Kasumi-1 (cell line): ENCODE measurements around the gene EHD3.
"Not testable (repeated sequence)": the region's sequence is repeated elsewhere in the genome, so short reads cannot be mapped to it uniquely, and the experiment has no call there.

Experiments
- DNase-seq, 2 experiments: peaks; one replicate each; lab custom pipeline; 2025; lab: John Stamatoyannopoulos, UW

EHD3 gene

GRCh38 chr2:31256611-31257382 lies 22.8 kb downstream of the EHD3 start:
- DNase-seq, result no peak

GRCh38 chr2:31258351-31258750 lies 24.4 kb downstream of the EHD3 start:
- DNase-seq, result no peak

DNA sequence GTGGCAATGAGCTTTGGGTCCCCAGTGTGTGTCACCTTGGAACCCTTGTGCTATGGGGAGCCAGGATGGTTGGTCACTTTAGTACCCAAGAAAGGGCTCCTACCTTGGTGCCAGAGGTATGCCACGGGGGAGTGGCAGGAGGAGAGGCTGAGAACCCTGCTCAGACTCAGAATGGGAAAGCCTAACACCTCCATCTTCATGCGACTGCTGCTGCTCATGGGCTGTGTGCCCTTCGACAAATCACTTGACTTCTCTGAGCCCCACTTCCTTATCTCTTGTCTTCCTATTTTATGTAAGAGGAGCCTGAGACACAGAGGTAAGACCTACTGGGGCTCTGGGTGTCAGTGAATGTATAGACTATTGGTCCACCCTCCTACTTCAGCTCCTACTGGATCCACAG lies 25.1 kb downstream of the EHD3 start:
- DNase-seq, result no peak

DNA sequence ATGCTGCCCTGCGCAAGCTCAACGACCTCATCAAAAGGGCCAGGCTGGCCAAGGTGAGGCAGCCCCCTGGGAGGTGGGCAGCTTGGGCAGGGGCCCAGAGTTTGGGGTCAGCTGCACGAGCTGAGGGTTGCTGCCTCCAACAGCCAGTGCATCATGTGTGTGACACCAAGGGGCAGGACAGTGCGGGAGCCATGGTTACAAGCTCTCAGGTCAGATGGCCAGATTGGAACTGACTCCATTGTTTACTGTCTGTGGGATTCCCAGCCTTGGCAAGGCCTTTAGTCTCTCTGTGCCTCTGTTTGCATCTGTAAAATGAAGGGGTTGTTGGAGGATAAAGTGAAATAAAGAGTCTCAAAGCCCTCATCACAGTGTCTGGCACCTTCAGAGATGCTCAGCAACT lies 26.9 kb downstream of the EHD3 start:
- no peak for DNase-seq

GRCh38 chr2:31263636-31264190 lies 29.8 kb downstream of the EHD3 start:
- no peak for DNase-seq

DNA sequence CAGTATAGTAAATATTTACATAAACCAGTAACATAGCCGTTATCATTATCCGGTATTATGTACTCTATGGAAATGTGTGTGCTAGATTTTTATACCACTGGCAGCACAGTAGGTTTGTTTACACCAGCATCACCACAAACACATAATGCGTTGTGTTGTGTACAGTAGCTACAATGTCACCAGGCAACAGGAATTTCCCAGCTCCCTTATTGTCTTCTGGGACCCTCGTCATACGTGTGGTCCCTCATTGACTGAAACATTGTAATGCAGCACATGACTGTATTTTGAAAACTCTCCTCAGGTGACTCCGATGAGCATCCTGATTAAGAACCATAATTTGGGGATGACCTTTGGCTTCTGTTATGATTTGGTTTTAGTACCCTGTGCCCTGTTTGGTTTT lies 31.3 kb downstream of the EHD3 start:
- no peak for DNase-seq

DNA sequence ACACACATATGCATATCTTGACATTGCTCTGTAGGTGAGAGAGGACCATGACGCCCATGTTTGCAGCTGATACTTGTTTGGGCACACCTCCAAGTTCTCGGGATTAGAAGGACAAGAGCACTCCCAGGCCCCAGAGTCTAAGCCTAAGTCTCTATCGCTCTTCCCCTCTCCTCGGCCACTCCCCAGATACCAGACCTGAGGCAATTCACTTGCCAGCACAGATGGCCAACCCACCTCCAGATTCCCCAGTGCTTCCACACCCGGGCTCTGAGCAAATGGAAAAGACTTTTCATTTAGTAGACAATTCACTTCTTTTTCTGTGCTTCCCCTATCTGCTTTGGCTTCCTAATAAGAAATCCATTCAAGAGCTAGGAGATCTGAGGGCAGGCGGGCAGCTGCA lies 32.9 kb downstream of the EHD3 start:
- no peak for DNase-seq

DNA sequence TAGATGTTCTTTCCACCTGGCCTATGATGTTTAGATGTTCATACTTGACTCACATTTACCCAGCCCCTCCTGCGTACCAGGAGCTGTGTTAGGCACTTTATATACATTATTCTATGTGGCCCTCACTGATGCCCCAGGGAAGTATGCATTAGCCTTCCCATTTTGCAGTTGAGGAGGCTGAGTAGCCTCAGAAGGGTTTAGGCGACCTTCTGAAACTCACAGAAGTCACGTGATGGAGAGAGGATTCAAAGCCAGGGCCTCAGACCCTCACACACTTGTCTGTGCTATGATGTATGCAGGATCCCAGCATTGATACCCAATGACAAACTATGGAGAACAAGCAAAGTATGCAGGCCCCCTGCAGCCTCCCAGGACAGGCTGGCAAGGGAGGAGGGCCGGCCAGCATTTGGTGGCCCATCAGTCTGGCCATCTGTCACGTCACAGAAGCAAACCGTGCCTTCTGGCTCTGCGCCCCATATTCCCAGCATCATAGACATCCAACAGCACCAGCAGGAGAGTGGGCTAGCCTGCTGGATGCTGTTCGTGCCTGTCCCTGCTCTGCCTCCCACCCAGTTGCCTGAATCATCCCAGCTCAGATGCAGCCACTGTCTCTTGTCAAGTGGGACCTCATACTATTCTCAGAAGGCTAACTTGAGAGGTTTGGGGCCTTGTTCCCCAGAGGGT lies 33.6 kb downstream of the EHD3 start:
- no peak for DNase-seq

DNA sequence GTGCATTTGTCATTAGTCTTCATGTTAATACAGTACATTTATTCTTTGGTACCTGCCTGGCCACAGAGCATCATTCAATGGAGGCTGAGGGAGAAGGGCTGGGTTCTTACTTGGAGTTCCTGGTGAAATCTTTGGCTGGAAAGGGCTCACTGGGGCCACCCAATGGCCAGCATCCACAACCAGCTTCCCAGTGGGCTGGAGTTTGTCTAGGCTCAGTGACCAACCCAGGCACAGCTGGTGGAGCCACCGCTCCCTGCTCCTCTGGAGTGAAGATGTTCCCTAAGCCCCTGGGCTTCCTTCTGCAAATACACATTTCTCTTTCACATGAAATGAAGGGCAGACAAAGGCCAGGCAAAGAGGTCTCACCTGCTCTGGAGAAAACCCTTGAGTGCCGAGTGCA lies 34.4 kb downstream of the EHD3 start:
- DNase-seq, result no peak

DNA sequence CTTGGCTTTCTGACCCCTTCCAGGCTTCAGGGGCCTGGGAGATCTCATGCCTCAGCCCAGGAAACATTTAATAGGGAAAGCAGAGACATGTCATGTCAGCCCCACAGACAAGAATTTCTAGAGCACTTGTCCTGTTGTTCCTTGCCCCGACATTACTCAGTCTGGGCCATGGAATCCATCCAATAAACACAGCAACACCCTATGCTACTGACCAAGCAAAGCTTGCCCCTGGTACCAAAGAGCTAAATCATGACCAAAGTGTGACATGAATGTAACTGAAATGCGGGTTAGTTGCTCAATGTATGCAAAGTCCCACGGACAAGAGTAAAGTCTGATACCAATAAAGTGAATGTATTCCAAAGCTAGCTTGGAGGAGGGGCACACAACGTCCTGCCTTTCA lies 35.1 kb downstream of the EHD3 start:
- no peak for DNase-seq

- DNase-seq, result no peak
These were observed 36.2 kb downstream of the EHD3 start for GRCh38 chr2:31270131-31270530.

DNA sequence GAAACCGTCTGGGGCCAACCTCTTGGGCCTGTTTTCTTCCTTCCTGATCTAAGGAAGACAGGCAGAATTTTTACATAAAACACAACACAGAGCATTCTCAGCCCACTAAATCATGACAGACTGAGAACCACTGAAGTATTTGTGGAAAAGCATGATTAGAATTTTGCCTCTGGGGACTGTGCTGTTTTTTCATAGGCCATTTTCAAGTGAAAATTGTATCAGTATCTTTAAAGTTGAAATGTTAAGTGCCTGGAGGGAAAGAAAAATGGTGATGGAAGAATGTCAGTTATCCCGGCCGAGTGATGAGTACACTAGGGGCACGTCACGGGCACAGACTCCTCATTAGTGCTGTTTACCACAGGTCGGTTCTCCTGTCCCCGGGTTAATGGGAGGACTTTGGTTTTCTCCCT lies 36.9 kb downstream of the EHD3 start:
- DNase-seq, result no peak

DNA sequence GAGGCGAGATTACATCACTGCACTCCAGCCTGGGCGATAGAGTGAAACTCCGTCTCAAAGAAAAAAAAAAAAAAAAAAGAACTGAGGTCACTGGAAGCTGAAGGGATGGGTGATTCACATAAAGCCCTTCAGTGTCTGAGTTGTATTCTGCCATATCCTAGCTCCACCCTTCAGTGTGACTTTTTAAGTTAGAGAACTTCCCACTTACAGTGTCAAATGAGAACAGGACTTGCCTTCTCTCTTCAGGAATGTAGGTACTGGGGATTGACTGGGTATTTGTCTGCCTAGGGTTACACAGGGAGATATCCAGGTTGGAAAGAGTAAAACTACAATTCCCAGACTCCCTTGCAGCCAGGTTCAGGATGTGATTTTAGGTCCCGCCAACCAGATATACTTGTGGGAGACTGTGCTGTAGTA lies 37.9 kb downstream of the EHD3 start:
- DNase-seq, result no peak

- no peak for DNase-seq
These were observed 40.6 kb downstream of the EHD3 start for GRCh38 chr2:31274401-31275075.

GRCh38 chr2:31275976-31276375 lies 42.0 kb downstream of the EHD3 start:
- DNase-seq, result no peak

DNA sequence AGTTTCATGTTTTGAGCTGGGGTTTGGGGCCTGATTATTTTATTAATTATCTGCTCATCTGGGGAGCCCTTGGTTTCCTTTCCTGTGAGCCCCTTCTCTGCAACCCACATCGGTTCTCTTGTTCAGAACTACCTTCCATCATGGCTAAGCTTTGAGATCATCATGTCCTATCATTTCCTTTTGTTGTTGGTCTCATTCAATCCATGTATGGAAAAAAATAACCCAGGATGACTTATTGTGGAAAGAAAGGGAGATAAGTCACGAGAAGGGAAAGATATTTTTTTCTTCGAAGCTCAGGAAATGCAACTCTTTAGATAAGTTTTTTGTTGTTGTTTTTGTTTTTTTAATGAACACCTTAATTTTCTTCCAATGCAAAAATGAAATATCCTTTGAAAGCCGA lies 43.7 kb downstream of the EHD3 start:
- DNase-seq, result no peak

DNA sequence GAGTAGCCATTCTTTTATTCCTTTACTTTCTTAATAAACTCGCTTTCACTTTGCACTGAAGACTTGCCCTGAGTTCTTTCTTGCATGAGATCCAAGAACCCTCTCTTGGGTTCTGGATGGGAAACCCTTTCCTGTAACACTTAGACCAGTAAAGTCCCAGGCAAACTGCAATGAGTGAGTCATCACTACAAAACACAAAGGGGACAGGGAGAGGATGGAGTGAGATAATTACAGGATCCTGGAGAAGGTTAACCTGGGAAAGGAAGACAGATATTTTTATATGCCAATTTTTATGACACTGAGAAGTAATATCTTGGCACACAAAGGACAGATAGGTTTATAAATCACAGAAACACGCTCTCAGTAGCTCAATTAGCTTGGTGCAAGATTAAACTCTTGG lies 48.7 kb downstream of the EHD3 start:
- DNase-seq, result no peak

- DNase-seq, result not testable (repeated sequence)
These were observed 49.4 kb downstream of the EHD3 start for GRCh38 chr2:31283193-31283919.

DNA sequence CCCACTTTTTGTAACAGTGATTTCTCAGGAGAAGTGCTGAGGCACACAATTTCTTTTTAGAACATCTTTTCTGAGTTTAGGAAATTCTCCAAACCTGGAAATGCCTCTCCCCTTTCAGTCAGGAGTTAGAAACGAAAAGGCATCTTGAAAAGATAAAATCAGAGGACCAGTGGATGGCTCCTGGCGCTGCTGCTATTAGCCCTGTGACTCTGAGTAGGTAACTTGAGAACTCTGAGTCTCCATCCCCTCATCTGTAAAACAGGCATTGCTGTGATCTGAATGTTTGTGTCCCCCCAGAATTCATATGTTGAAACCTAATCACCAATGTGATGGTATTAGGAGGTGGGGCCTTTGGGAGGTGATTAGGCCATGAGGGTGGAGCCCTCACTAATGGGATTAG lies 50.2 kb downstream of the EHD3 start:
- no peak for DNase-seq

- no peak for DNase-seq
These were observed 52.3 kb downstream of the EHD3 start for GRCh38 chr2:31286230-31286629.

DNA sequence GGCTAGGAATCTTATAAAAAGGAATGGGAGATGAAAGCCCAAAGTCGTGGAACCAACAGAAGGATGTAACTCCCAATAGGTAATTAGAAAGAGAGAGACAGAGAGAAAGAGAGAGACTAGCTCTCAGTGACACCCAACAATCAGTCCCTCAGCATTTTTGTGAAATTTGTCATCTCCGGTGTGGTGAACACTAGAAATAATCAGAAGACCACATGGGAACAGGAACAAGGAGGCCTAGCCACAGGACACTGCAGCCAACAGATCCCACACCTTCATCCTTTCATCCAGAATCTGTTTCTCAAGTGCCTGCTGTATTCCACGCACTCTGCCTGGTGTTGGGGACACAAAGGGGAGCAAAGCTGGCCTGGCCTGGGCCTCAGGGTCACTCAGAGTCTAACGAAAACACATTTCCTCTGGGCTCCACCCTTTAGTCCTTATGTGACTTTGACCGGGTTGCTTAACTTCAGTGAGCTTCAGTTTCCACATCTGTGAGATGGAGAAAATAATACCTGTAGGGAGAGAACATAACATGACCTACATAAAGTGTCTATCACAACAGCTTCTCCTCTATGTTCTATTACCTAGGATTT lies 53.1 kb downstream of the EHD3 start:
- no peak for DNase-seq

DNA sequence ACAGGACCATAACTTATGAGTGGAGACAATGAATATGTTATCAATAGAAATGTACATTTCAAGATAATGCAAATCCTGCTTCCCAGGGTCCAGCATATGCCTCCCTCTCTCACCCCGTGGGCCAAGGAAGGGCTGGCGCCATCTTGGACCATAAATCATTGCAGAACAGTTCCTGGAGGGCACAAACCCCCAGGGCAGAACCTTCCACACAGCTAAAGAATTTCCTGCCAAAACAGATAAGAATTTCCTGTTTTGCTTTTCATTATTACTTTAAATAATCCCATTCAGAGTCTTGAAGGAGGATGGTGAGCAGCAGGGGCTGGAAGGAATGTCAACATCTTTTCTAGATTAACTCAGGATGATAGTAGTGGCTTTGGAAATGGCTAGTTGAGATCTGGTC lies 53.7 kb downstream of the EHD3 start:
- DNase-seq, result no peak
